Myocyte (in vitro differentiated cells): Measurements from ENCODE around the gene KYNU. TPM values are rescaled to one million over a fixed set of nuclear protein-coding genes. Genes with fewer than 3 reads are reported as not detected.

ENCODE experiments used
- DNase-seq: peaks from one replicate; pipeline ENCODE4 v3.0.0-alpha.2; 2012; ENCODE audit warnings: low read depth
- total RNA-seq: library from RNA; depleted of rRNA; stranded (reverse); fragments of >200 nt; gene quantifications from 2 replicates; pipeline ENCODE4 v1.2.3, GENCODE V29; 2014

KYNU gene
- total RNA-seq, 1 donor from 2014 or later = 1.8 TPM

GRCh38 chr2:142961202-142961601, 83.7 kb downstream of the KYNU start:
- DNase-seq = no peak

GRCh38 chr2:142965443-142965842, 88.0 kb downstream of the KYNU start:
- DNase-seq = peak; percentile 26

- DNase-seq = no peak
These were observed 88.8 kb downstream of the KYNU start for GRCh38 chr2:142966284-142966683.

- DNase-seq = no peak
These were observed 89.6 kb downstream of the KYNU start for GRCh38 chr2:142967060-142967459.

GRCh38 chr2:142973160-142973821, 95.8 kb downstream of the KYNU start:
- DNase-seq = no peak

- no peak for DNase-seq
These were observed 96.4 kb downstream of the KYNU start for GRCh38 chr2:142973822-142974207.

- no peak for DNase-seq
These were observed 97.0 kb downstream of the KYNU start for GRCh38 chr2:142974288-142975024.

- no peak for DNase-seq
These were observed 97.8 kb downstream of the KYNU start for GRCh38 chr2:142975239-142975638.

- peak; percentile 55 for DNase-seq
These were observed 103.0 kb downstream of the KYNU start for GRCh38 chr2:142980246-142981068.

GRCh38 chr2:142981069-142981378, 103.6 kb downstream of the KYNU start:
- no peak for DNase-seq

- no peak for DNase-seq
These were observed 104.3 kb downstream of the KYNU start for GRCh38 chr2:142981756-142982155.

- no peak for DNase-seq
These were observed 105.7 kb downstream of the KYNU start for GRCh38 chr2:142983174-142983573.

GRCh38 chr2:142984657-142985056, 107.2 kb downstream of the KYNU start:
- DNase-seq = no peak

GRCh38 chr2:142987044-142987443, 109.6 kb downstream of the KYNU start:
- DNase-seq = no peak

- peak; percentile 41 for DNase-seq
These were observed 112.1 kb downstream of the KYNU start for GRCh38 chr2:142989273-142990204.

- no peak for DNase-seq
These were observed 113.8 kb downstream of the KYNU start for GRCh38 chr2:142991295-142991694.

GRCh38 chr2:142992840-142993239, 115.4 kb downstream of the KYNU start:
- no peak for DNase-seq

GRCh38 chr2:142993771-142994170, 116.3 kb downstream of the KYNU start:
- DNase-seq = no peak

GRCh38 chr2:142994665-142995064, 117.2 kb downstream of the KYNU start:
- no peak for DNase-seq

GRCh38 chr2:142997231-142997630, 119.8 kb downstream of the KYNU start:
- DNase-seq = no peak

- no peak for DNase-seq
These were observed 123.1 kb downstream of the KYNU start for GRCh38 chr2:143000599-143000998.
